ENCODE measurements around the gene PRDM16.

DNA sequence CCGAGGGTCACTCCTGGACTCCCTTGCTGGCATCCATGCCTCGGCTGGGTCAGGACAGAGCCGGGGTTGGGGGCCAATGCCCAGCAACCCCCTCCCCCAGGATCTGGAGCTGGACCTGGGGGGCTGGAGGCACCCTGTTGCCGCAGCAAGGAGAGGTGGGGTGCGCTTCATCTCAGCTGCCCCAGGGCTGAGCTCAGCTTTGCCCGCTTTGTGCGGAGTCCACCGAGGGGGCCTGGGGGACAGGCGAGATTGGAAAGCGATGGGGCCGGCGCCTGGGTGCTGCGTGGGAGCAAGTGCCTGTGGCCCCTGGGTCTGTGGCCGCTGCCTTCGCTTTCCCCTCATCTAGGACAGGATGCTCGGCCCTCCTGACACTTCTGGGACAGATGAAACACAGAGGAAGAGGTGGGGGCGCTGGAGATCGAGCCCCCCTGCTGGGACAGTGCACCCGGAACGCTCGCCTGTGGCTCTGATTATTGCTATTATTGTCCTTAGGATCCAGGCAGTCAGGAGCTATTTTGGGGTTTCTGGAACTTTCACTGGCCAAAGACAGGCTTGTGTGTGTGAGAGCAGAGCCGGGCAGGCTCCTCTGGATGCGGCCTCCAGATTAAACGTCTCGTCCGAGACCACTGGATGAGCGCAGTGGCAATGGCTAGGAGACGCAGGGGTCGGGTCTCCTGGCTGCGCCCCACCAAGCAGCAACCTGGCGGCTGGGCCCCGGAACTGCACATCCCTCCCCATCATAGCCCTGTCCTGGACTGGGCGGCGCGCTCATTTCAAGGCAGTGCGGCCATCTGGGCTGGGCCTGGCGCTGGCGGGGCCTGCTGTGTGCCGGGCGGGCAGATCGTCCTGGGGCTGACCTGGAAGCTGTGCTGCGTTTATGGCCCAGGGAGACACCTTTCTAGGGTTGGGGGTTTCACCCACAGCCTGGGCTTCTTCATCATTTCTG, 13.8 kb downstream of the PRDM16 start:
- TF ChIP-seq FOSB (CRISPR knock-in tag; IDR thresholded peaks at IDR 0.05): no peak
- TF ChIP-seq, protein P1, sequence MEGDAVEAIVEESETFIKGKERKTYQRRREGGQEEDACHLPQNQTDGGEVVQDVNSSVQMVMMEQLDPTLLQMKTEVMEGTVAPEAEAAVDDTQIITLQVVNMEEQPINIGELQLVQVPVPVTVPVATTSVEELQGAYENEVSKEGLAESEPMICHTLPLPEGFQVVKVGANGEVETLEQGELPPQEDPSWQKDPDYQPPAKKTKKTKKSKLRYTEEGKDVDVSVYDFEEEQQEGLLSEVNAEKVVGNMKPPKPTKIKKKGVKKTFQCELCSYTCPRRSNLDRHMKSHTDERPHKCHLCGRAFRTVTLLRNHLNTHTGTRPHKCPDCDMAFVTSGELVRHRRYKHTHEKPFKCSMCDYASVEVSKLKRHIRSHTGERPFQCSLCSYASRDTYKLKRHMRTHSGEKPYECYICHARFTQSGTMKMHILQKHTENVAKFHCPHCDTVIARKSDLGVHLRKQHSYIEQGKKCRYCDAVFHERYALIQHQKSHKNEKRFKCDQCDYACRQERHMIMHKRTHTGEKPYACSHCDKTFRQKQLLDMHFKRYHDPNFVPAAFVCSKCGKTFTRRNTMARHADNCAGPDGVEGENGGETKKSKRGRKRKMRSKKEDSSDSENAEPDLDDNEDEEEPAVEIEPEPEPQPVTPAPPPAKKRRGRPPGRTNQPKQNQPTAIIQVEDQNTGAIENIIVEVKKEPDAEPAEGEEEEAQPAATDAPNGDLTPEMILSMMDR (IDR thresholded peaks at IDR 0.05): no peak
- TF ChIP-seq, protein P2, sequence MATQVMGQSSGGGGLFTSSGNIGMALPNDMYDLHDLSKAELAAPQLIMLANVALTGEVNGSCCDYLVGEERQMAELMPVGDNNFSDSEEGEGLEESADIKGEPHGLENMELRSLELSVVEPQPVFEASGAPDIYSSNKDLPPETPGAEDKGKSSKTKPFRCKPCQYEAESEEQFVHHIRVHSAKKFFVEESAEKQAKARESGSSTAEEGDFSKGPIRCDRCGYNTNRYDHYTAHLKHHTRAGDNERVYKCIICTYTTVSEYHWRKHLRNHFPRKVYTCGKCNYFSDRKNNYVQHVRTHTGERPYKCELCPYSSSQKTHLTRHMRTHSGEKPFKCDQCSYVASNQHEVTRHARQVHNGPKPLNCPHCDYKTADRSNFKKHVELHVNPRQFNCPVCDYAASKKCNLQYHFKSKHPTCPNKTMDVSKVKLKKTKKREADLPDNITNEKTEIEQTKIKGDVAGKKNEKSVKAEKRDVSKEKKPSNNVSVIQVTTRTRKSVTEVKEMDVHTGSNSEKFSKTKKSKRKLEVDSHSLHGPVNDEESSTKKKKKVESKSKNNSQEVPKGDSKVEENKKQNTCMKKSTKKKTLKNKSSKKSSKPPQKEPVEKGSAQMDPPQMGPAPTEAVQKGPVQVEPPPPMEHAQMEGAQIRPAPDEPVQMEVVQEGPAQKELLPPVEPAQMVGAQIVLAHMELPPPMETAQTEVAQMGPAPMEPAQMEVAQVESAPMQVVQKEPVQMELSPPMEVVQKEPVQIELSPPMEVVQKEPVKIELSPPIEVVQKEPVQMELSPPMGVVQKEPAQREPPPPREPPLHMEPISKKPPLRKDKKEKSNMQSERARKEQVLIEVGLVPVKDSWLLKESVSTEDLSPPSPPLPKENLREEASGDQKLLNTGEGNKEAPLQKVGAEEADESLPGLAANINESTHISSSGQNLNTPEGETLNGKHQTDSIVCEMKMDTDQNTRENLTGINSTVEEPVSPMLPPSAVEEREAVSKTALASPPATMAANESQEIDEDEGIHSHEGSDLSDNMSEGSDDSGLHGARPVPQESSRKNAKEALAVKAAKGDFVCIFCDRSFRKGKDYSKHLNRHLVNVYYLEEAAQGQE (IDR thresholded peaks at IDR 0.05): no peak
- TF ChIP-seq ZFP36 (IDR thresholded peaks at IDR 0.05; ENCODE audit: borderline replicate concordance, partially characterized antibody): no peak
- no peak for TF ChIP-seq KDM5A (IDR thresholded peaks at IDR 0.05)
- TF ChIP-seq MYC (IDR thresholded peaks at IDR 0.05; ENCODE audit: borderline replicate concordance, low read length): no peak
- TF ChIP-seq SMC3 (IDR thresholded peaks at IDR 0.05): no peak
- TF ChIP-seq EP300 (IDR thresholded peaks at IDR 0.05): no peak
- no peak for TF ChIP-seq CBX2 (IDR thresholded peaks at IDR 0.05; ENCODE audit: borderline replicate concordance, low read depth)
- TF ChIP-seq, protein P3, sequence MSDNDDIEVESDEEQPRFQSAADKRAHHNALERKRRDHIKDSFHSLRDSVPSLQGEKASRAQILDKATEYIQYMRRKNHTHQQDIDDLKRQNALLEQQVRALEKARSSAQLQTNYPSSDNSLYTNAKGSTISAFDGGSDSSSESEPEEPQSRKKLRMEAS (IDR thresholded peaks at IDR 0.05): no peak
- TF ChIP-seq NR3C1 (IDR thresholded peaks at IDR 0.05): no peak

Measured in A549 (cell line).